K562 (cell line): Measurements from ENCODE around the gene AGAP3. TPM values are rescaled to one million over a fixed set of nuclear protein-coding genes. Genes with fewer than 3 reads are reported as not detected.

Experiments
- ATAC-seq: fragments of 200-7000 bp; cut with Tn5 transposase; 3 replicates; pipeline ENCODE4 v1.9.1; 2020; ENCODE audit warnings: moderate library complexity
- BruUV-seq: library from RNA; stranded (reverse); fragments of 400-500 nt; replicated peaks from 2 replicates; lab custom pipeline; 2021; lab: Mats Ljungman, UMichigan
- CTCF ChIA-PET: fragments of 300-600 bp; formaldehyde crosslinking; extraction: SDS; loops from one replicate; lab custom pipeline; 2021; ENCODE audit warnings: low intra/inter-chr PET ratio; lab: Yijun Ruan, JAX
- POLR2A ChIA-PET: fragments of 300-600, 350-650 bp; sonication (Branson Sonifier 250); formaldehyde crosslinking; extraction: SDS; loops from one replicate; lab custom pipeline; 2021; ENCODE audit warnings: antibody characterized with exemption, inconsistent platforms; lab: Yijun Ruan, JAX
- DNase-seq, 4 experiments: peaks; one replicate each; pipeline versions ENCODE4 v3.0.0 to v3.0.0-alpha.2; 2011 to 2018; ENCODE audit warnings: low spot score in 3 of 4, mixed read lengths in 3 of 4; ENCODE audit errors: extremely low read depth in 1 of 4
- FAIRE-seq: peaks from 2 replicates; lab custom pipeline; 2011; peaks lifted over from hg19 to GRCh38; lab: Jason Lieb, UNC
- H2AFZ ChIP-seq: 2 replicates; pipeline ENCODE4 v1.6.0; 2011; ENCODE audit warnings: low read depth, low read length, control low read depth, inconsistent platforms
- H3K27ac ChIP-seq: fragments of 200-600 bp; 3 replicates; pipeline ENCODE4 v1.8.0; 2011; ENCODE audit warnings: low read depth, mild to moderate bottlenecking, control low read depth, inconsistent platforms, low read length, moderate library complexity, mixed read lengths; ENCODE audit errors: extremely low read depth
- H3K27me3 ChIP-seq, 2 experiments: fragments of 300-600 bp in 1 of 2; 2 replicates in 1 of 2; 3 replicates in 1 of 2; pipeline versions ENCODE4 v1.6.0 to v1.8.0; 2011; ENCODE audit warnings: inconsistent platforms in 2 of 2, low read length in 2 of 2, mild to moderate bottlenecking in 1 of 2, mixed read lengths in 1 of 2, moderate library complexity in 1 of 2; ENCODE audit not compliant: control insufficient read depth in 2 of 2, insufficient read depth in 2 of 2
- H3K36me3 ChIP-seq: fragments of 300-600 bp; 3 replicates; pipeline ENCODE4 v1.8.0; 2011; ENCODE audit warnings: mild to moderate bottlenecking, low read length, inconsistent platforms; ENCODE audit not compliant: control insufficient read depth, insufficient read depth
- H3K4me1 ChIP-seq, 2 experiments: fragments of 200-600 bp in 1 of 2; replicated peaks in 1 of 2; 2 replicates in 1 of 2; 3 replicates in 1 of 2; pipeline versions ENCODE4 v1.5.1 to v1.8.0; 2011; ENCODE audit warnings: inconsistent platforms in 2 of 2, low read length in 2 of 2, mild to moderate bottlenecking in 1 of 2, mixed read lengths in 1 of 2, moderate library complexity in 1 of 2; ENCODE audit not compliant: control insufficient read depth in 2 of 2, insufficient read depth in 2 of 2
- H3K4me2 ChIP-seq: 2 replicates; pipeline ENCODE4 v1.6.1; 2011; ENCODE audit warnings: low read length, control low read depth, inconsistent platforms, mixed read lengths; ENCODE audit not compliant: insufficient read depth
- H3K4me3 ChIP-seq: fragments of 200-600 bp; sonication (generic), shearing (Covaris generic); 2 replicates; pipeline ENCODE4 v1.5.1; 2016; ENCODE audit warnings: control low read depth, inconsistent platforms
- H3K79me2 ChIP-seq: fragments of 200-600 bp; 3 replicates; pipeline ENCODE4 v1.8.0; 2011; ENCODE audit warnings: low read length, inconsistent platforms; ENCODE audit not compliant: control insufficient read depth, insufficient read depth
- H3K9ac ChIP-seq, 2 experiments: 2 replicates each; pipeline versions ENCODE4 v1.6.0 to v1.6.1; 2011; ENCODE audit warnings: low read depth in 2 of 2, low read length in 2 of 2, control low read depth in 1 of 2, inconsistent platforms in 1 of 2, mild to moderate bottlenecking in 1 of 2, mixed read lengths in 1 of 2; ENCODE audit not compliant: insufficient read depth in 1 of 2
- H3K9me1 ChIP-seq: one replicate; pipeline ENCODE4 v1.6.0; 2011; ENCODE audit warnings: inconsistent platforms, mild to moderate bottlenecking, low read length, moderate library complexity; ENCODE audit not compliant: control insufficient read depth, insufficient read depth
- H3K9me3 ChIP-seq: replicated peaks from 2 replicates; pipeline ENCODE4 v1.5.1; 2011; ENCODE audit warnings: low read depth, low read length, inconsistent platforms; ENCODE audit not compliant: control insufficient read depth, insufficient read depth
- H4K20me1 ChIP-seq: replicated peaks from 2 replicates; pipeline ENCODE4 v1.6.1; 2011; ENCODE audit warnings: low read length, inconsistent platforms, mixed read lengths; ENCODE audit not compliant: control insufficient read depth, insufficient read depth
- BRD9 ChIP-seq: fragments of 450-650 bp; IDR thresholded peaks from 2 replicates; pipeline ENCODE4 v1.6.1; 2018; ENCODE audit warnings: low read depth; ENCODE audit not compliant: partially characterized antibody
- CBX8 ChIP-seq: fragments of 200-600 bp; sonication (generic); IDR thresholded peaks from 2 replicates; pipeline ENCODE4 v1.6.1; 2012; ENCODE audit warnings: borderline replicate concordance, mixed run types, low read depth, mild to moderate bottlenecking, moderate library complexity, mixed read lengths, low read length, control low read depth, inconsistent platforms; ENCODE audit not compliant: poor library complexity, severe bottlenecking; ENCODE audit errors: extremely low read depth
- CCAR2 ChIP-seq: fragments of 200-400 bp; formaldehyde crosslinking; IDR thresholded peaks from 2 replicates; pipeline ENCODE4 v1.6.1; 2017; ENCODE audit warnings: mild to moderate bottlenecking, low read depth, low read length
- CREB5 ChIP-seq: fragments of 250-450 bp; sonication (Bioruptor Pico); IDR thresholded peaks from 2 replicates; pipeline ENCODE4 v1.5.0; 2020; ENCODE audit warnings: mild to moderate bottlenecking
- IFI16 ChIP-seq: fragments of 250-450 bp; sonication (Bioruptor Pico); IDR thresholded peaks from 2 replicates; pipeline ENCODE4 v2.1.2; 2022; ENCODE audit warnings: mild to moderate bottlenecking, inconsistent platforms
- MEF2A ChIP-seq: IDR thresholded peaks from 2 replicates; pipeline ENCODE4 v1.6.1; 2011; ENCODE audit warnings: low read depth, mild to moderate bottlenecking, low read length, moderate library complexity; ENCODE audit not compliant: control insufficient read depth
- POLR2G ChIP-seq: fragments of 200-400 bp; formaldehyde crosslinking; IDR thresholded peaks from 2 replicates; pipeline ENCODE4 v1.6.1; 2017; ENCODE audit warnings: low read depth, mild to moderate bottlenecking, antibody characterized with exemption, low read length, moderate library complexity
- ZBTB12 ChIP-seq: fragments of 250-450 bp; sonication (Bioruptor Pico); IDR thresholded peaks from 2 replicates; pipeline ENCODE4 v1.4.0; 2020
- WGBS: fragments of 100-300 bp; shearing (Covaris generic); methylation state at CpG from one replicate; pipeline ENCODE4 v1.1.6; 2016; ENCODE audit warnings: low coverage, mixed read lengths; ENCODE audit not compliant: insufficient coverage; ENCODE audit errors: missing lambda C conversion rate; 5-methylcytosine and 5-hydroxymethylcytosine counted together
- in situ Hi-C: fragments of 300-500 bp; cut with MboI; formaldehyde crosslinking; loops from 4 replicates; pipeline ENCODE4 v1.15.0; 2018; ENCODE audit warnings: inconsistent platforms, mixed read lengths
- intact Hi-C: fragments of 100-400 bp; cut with micrococcal nuclease; formaldehyde crosslinking; loops from 2 replicates; pipeline ENCODE4 v1.14.2; 2022
- polyA plus RNA-seq, 8 experiments: library from polyadenylated mRNA; depleted of rRNA in 4 of 8; stranded (reverse) in 5 of 8; unstranded in 3 of 8; fragments of >200 nt; fragmentation: Nextera tagmentation in 2 of 8; fragmentation: Illumina TruSeq in 1 of 8; extraction: Ambion mirVana in 2 of 8; extraction: Trizol in 1 of 8; gene quantifications; 2 replicates each; pipeline versions ENCODE4 v1.2.1 to v1.2.3, GENCODE V29; 2011 to 2014; ENCODE audit warnings: inconsistent platforms in 1 of 8, missing spikeins in 1 of 8
- total RNA-seq, 7 experiments: library from RNA; depleted of rRNA in 6 of 7; stranded (reverse); fragments of >200 nt in 6 of 7; fragmentation: Illumina TruSeq in 2 of 7; extraction: Trizol in 2 of 7; gene quantifications; 2 replicates each; pipeline versions ENCODE4 v1.2.1 to v1.2.3, GENCODE V29; 2011 to 2021; ENCODE audit warnings: low replicate concordance in 1 of 7

Gene AGAP3
- total and polyA plus RNA-seq, 9 of the 15 experiments (the other 6 are each of a cell fraction or from before 2014, with no cell fraction given), result 3.4 to 208 (median 62.2) TPM

DNA sequence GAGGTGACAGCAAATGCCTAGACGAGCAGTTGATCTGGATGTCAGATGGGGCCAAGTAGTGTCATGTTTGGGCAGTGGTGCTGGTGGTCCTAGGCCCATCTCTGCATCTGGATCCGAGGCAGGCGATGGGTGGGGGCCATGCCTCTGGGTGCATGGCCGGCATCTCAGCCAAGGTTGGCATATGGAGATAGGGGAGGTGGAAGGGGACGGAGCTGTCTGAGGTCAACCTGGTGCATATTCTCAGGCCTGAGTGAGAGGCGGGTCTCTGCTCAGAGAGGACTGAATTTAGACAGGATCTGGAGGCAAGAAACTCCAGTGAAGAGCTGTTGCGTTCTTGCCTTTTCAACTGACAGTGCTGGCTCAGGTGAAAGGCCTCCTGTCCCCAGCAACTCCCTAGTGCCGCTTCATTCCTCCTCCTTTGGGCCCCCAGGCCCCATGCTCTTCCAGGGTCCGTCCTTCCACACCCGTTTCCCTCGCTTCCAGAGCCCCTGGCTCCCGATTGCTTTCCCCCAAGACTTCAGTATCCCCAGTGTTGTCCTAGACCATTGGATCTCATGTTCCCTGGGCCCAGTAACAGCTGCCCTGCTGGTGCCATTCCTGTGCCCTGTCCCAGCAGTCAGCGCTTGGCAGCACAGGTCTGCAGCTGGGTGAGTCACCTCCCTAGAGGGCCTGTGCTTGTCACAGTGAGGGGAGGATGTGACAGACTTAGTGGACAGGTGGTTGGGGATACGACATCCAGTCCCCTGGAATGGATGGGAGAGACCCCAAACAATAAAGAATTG lies 48.7 kb downstream of the AGAP3 start:
- no peaks in the 10 kb centered on the region for H3K27me3 ChIP-seq
- no peak for ATAC-seq
- H4K20me1 ChIP-seq, result peaks cover 4% of the 10 kb centered on the region
- POLR2A ChIA-PET, result interaction anchor here (1.8 kb wide), 1 partner anchor 12 kb away, joined by 6 read pairs; no protein-coding TSS in a partner anchor
- no peak overlapping the region for H3K4me2 ChIP-seq
- peak; percentile 56 for FAIRE-seq
- BruUV-seq, result no TSS peak
- peak overlapping the region in 1 of 2 experiments; percentile 11; a peak in 1 of 4 replicates for H3K9ac ChIP-seq
- H3K9me3 ChIP-seq, result no peaks in the 10 kb centered on the region
- H3K36me3 ChIP-seq, result peaks cover 94% of the 10 kb centered on the region; the same call in 2 of the 3 replicates
- no peaks in the 10 kb centered on the region for H3K79me2 ChIP-seq
- 0 out of 2 replicates have a peak, but pooled peaks have one; percentile 2 for TF ChIP-seq POLR2G
- no peak for TF ChIP-seq MEF2A
- TF ChIP-seq BRD9, result no peak
- TF ChIP-seq IFI16, result no peak
- TF ChIP-seq, all 486 proteins: peak for 1
- no peak overlapping the region for H3K27ac ChIP-seq
- no peak overlapping the region for H3K4me3 ChIP-seq
- CTCF ChIA-PET, result interaction anchor here (1.1 kb wide), 1 partner anchor 11 kb away, joined by 3 read pairs; no protein-coding TSS in a partner anchor
- H3K4me1 ChIP-seq, result peaks cover 0 to 24% of the 10 kb centered on the region in 2 experiments; a peak in 1 of 5 replicates
- in situ Hi-C loops (no loop called here), intact Hi-C loops (no loop called here)
- WGBS, result 93% methylated on average over 14 of the region's 14 CpGs
- H2AFZ ChIP-seq, result no peak overlapping the region
- no peaks in the 10 kb centered on the region for H3K9me1 ChIP-seq
- DNase-seq, result no peak

DNA sequence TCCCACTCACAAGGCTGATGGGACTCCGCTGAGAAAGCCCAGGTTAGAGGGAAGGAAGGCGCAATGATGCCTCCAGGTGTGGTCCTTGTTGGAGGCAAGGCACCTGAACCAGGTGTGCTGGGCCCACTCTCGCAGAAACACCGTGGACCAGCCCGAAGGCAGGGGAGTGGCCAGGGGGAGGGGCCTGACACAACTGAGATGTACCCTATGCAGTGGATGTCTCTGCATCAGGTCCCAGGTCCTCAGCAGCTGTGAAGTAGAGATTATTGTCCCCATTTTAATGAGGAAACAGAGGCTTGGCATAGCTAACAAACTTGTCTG lies 49.2 kb downstream of the AGAP3 start:
- Histone ChIP-seq H2AFZ (no peak overlapping the region), H3K27me3 (no peaks in the 10 kb centered on the region), H3K4me3 (no peak overlapping the region), H3K9ac (no peak overlapping the region), H3K4me2 (no peak overlapping the region), H3K9me1 (no peaks in the 10 kb centered on the region), H3K79me2 (no peaks in the 10 kb centered on the region), H3K36me3 (peaks cover 94% of the 10 kb centered on the region; the same call in 2 of the 3 replicates), H3K27ac (no peak overlapping the region), H3K9me3 (no peaks in the 10 kb centered on the region), H3K4me1 (peaks cover 0 to 24% of the 10 kb centered on the region in 2 experiments; a peak in 1 of 5 replicates), H4K20me1 (peaks cover 4% of the 10 kb centered on the region)
- DNase-seq, result no peak
- ATAC-seq, result no peak
- intact Hi-C loops (no loop called here), in situ Hi-C loops (no loop called here)
- 85% methylated on average over 5 of the region's 5 CpGs for WGBS
- ChIA-PET POLR2A (interaction anchor here (1.8 kb wide), 1 partner anchor 12 kb away, joined by 6 read pairs; no protein-coding TSS in a partner anchor), CTCF (no interaction called here)
- BruUV-seq, result no TSS peak
- no peak for FAIRE-seq
- TF ChIP-seq CBX8 (no peak), ZBTB12 (CRISPR knock-in tag) (no peak), CCAR2 (no peak), POLR2G (peak; percentile 6; the same call in 1 of the 2 replicates), CREB5 (CRISPR knock-in tag) (no peak)
